ENCODE measurements around the gene VGLL4. TPM values are rescaled to one million over a fixed set of nuclear protein-coding genes. Genes with fewer than 3 reads are reported as not detected.

The VGLL4 gene
- total and polyA plus RNA-seq, 2 donors (not counting 1 experiment from before 2014, with no cell fraction given) = 25.8 to 29.0 TPM

- POLR2A ChIA-PET = no interaction called here
- intact Hi-C loops (cut with micrococcal nuclease) = no loop called here
- no peak overlapping the region for H3K27ac Mint-ChIP-seq
Measured at GRCh38 chr3:11523572-11524101, 120.1 kb downstream of the VGLL4 start.

More at GRCh38 chr3:11523572-11524101, 120.1 kb downstream of the VGLL4 start:
- Histone ChIP-seq H3K4me1 (ENCODE audit: control insufficient read depth in 2 of 2, insufficient read depth in 2 of 2, low read length in 2 of 2) (no peaks in the 10 kb centered on the region), H3K36me3 (replicated peaks in 1 of 2; ENCODE audit: control extremely low read depth in 1 of 2, control insufficient read depth in 1 of 2, extremely low read depth in 1 of 2, insufficient read depth in 2 of 2, low read length in 1 of 2) (no peaks in the 10 kb centered on the region), H3K4me3 (ENCODE audit: control extremely low read depth in 1 of 5, extremely low read depth in 1 of 5, insufficient read depth in 1 of 5, low read depth in 2 of 5, low read length in 4 of 5) (no peak overlapping the region), H3K4me2 (replicated peaks; ENCODE audit: low read depth, low read length, poor library complexity, severe bottlenecking) (no peak overlapping the region), H4K20me1 (ENCODE audit: control insufficient read depth, insufficient read depth, low read length, poor library complexity, severe bottlenecking) (no peaks in the 10 kb centered on the region), H3K9ac (ENCODE audit: low read length) (no peak overlapping the region), H3K9me3 (ENCODE audit: control extremely low read depth in 1 of 3, control insufficient read depth in 2 of 3, insufficient read depth in 1 of 3, low read length in 2 of 3) (peaks cover 0 to 7% (median 0%) of the 10 kb centered on the region in 3 donors), H3K79me2 (ENCODE audit: control insufficient read depth, insufficient read depth, low read length) (no peaks in the 10 kb centered on the region), H3K27ac (ENCODE audit: low read length in 2 of 2) (no peak overlapping the region), H3K27me3 (replicated peaks in 1 of 4; ENCODE audit: control extremely low read depth in 1 of 4, control insufficient read depth in 3 of 4, insufficient read depth in 4 of 4, low read length in 3 of 4) (no peaks in the 10 kb centered on the region), H2AFZ (ENCODE audit: insufficient read depth, low read depth, low read length, poor library complexity, severe bottlenecking) (no peak overlapping the region)
- ATAC-seq (ENCODE audit: low read depth) (no peak), DNase-seq (no peak)
- Mint-ChIP-seq H3K4me3 (no peak overlapping the region), H3K27me3 (no peaks in the 10 kb centered on the region), H3K4me1 (no peaks in the 10 kb centered on the region), H3K9me3 (ENCODE audit: insufficient read depth) (peaks cover 2% of the 10 kb centered on the region)
- CTCF ChIA-PET = no interaction called here
- WGBS (ENCODE audit: insufficient coverage) = 59% methylated on average over 3 of the region's 7 CpGs
- no peak for TF ChIP-seq EZH2 (IDR thresholded peaks at IDR 0.05; ENCODE audit: borderline replicate concordance, insufficient read depth, low read depth, low read length, poor library complexity, severe bottlenecking)
- no peak for TF ChIP-seq CTCF (IDR thresholded peaks at IDR 0.05)

All from B cell (primary cell).